HG03469 (cell line): ENCODE results near the gene TIMP2.
"Not testable (repeated sequence)": the region's sequence is repeated elsewhere in the genome, so short reads cannot be mapped to it uniquely, and the experiment has no call there.

Experiments used
- ATAC-seq: cut with Tn5 transposase; IDR thresholded peaks from one replicate; pipeline ENCODE4 v1.9.1; 2021; ENCODE audit warnings: mild to moderate bottlenecking, moderate library complexity, moderate number of reproducible peaks; ENCODE audit not compliant: unreplicated experiment

Gene TIMP2

DNA sequence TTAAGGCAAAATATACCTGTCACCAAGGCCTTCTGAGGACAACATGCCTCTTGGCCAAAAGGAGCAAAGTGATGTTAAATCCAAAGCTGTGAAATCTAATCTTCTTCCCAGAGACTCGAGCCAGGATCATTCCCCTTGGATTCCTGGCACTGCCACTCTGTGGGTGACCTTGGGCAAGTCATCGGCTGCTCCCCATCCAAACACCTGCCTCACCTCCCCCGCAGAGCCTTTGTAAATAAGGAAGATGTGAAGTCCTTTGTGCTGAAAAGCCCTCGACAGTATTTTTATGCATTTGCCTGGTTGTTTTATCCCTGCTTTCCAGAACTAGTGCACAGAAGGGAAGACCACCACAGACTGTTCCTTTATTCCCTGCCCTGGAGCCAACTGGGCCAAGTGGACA is 16.8 kb downstream of the TIMP2 start:
- ATAC-seq: no peak

DNA sequence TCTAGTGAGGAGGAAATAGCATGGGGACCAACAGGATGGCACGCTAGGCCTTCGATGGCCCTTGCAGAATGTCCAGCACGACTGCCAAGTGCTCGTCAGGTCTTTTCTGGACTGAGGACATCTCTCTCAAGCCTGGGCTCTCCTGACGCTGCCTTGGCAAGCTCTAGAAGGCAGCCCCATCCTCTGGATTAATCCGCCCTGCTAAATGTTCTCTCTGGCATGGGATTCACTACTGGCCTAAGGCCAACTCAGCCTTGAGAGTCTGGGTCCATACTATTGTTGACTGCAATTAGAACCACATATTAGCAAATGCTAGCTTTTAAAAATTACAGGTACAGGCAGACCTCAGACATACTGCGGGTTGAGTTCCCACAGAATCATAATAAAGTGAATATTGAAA is 19.6 kb downstream of the TIMP2 start:
- no peak for ATAC-seq

DNA sequence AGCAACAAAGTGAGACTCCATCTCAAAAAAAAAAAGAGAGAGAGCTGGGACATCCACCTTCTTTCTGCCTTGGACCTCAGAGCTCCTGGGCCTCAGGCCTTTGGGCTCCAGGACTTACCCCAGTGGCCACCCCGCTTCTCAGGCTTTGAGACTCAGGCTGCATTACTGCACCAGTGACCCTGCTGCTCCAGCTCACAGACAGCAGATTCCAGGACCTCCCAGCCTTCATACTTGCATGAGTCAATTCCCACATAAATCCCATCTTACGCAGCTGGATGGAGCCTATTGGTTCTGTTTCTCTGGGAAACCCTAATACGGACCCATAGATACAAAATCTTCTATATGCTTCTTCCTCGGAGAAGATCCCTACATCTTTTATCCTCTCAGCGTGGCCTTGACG is 20.1 kb downstream of the TIMP2 start:
- ATAC-seq: no peak

DNA sequence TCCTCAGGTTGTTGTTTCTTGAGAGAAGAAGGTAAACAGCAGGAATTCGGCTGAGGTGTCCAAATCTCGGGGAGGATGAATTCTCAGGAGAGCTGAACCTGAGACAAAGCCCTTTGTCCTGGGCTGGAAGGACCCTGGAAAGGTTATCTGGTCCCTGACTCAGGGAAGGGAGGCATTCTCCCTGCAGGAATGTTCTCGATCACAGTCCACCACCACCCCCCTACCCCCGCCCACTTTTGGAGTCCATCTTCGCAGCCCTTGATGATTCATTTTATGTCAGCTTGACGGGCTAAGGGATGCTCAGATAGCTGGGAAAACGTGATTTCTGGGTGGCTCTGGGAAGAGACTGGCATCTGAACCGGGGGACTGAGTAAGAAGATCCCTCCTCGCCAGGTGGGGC is 20.8 kb downstream of the TIMP2 start:
- no peak for ATAC-seq

DNA sequence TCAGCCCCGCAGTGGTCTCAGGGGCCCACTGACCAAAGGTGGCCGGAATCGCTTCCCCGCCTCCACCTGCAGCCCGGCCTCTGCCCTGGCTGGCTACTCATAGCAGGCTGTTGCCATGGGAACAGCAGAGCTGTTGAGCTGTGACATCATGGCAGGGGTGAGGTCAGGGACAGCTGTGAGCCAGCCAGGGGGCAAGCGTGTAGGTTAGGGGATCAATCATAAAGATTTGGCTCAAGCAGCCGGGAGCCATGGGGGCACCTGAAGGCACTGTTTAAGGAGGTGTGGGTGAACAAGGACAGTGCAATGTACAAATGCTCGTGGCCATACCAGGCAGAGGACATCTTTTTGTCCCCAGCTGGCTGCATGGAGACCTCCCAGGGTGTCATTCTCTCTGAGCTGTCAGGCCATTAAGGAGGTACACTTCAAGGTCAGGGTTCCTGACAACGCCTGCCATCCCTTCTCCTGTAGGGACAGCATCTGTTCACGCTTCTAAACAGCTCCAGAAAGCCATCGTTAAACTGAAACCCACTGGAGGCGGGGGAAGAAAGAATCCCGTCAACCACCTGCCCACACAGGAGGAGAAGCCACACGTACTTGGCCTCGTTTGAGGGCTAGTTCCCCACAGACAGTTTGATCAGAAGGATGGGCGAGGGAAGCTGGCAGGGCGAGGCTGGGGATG is 21.9 kb downstream of the TIMP2 start, which contains the start of gene CEP295NL:
TSS of gene CEP295NL (minus strand) at position 101 of the 679 bp plus-strand sequence. CDS start 1,373 bp downstream, outside the sequence.
- ATAC-seq: no peak

DNA sequence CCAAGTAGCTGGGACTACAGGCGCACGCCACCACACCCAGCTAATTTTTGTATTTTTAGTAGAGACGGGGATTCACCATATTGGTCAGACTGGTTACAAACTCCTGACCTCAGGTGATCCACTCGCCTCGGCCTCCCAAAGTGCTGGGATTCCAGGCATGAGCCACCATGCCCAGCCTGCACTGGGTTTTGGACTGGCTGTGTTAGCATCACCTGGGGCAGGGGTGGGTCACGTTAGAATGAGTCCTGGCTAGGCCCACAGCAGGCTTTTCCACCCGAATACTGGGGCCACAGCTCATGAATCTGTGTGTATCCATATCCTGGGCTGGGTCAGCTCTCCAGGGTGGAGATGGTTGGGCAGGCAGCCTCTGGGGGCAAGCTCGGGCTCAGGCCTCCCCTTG is 23.0 kb downstream of the TIMP2 start:
- not testable (repeated sequence) for ATAC-seq

DNA sequence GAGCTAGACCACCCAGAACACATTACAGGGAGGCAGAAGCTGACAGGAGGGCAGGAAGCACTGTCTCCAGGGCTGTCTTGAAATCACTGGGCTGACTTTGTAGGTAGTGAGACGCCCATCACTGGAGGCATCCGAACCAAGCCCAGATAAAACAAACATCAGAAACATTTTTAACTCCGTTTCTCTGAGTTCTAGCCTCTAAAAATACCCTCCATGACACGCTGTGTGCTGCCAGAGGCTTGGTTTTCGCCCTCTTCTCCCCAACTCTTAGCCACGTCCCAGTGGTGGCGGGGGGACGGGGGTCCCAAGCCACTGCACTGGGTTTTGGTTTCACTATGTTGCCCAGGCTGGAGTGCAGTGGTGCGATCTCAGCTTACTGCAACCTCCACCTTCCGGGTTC is 23.4 kb downstream of the TIMP2 start:
- no peak for ATAC-seq

DNA sequence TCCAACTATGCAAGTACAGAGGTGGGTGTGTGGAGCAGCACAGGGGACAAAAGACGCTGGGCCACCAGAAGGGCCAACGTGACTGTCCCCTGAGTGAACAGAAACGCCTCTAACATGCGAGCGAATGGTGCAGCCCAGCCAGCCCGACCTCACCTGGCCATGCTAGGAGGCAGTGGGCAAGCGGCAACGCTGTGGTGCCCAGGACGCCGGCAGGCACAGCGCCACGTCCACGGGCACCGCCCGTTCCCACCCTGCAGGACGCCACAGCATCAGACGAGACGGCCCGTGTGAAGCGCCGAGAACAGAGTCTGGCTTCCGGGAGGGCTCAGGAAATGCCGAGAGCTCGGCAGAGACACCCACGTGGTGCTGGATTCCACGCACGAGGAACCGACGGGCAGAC is 24.4 kb downstream of the TIMP2 start:
- ATAC-seq: no peak

DNA sequence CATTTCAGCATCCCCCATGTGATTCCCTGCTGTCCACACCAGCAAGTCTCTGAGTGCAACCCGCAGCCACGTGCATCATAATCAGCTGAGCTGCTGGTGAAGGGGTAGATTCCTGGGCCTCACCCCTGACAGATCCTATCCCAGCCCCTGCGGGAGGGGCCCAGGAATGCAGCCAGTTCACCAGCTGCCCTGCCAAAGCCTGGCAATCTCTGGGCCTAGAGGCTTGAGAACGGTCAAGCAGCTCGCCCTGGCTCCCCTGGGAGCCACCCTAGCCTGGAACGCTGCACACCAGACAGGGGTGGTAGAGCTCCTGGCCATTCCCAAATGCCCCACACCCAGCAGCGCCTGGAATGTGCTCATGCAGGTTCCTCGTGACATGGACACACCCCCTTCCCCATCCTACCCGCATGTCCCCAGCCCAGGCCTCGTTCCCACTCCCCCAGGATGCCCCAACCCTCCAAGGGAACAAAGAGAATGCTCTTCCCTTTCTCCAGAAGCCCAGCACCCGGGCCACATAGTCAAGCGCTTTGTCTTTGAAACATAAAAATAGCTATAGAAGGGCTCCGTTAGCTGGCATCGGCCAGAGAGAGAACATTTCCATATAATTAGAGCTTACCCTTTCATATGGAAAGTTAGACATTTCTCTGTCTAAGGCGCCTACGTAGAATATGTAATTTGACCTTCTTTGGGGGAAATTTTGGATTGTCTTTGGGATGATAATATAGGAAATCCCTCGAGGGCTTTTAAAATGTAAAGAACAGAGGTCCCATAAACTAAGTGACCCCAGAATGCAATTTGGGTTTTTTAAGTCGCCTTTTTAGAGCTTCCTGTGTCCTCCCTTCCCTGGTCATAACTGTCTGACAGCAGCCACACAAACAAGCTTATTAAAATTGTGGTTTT is 25.6 kb downstream of the TIMP2 start:
- no peak for ATAC-seq

DNA sequence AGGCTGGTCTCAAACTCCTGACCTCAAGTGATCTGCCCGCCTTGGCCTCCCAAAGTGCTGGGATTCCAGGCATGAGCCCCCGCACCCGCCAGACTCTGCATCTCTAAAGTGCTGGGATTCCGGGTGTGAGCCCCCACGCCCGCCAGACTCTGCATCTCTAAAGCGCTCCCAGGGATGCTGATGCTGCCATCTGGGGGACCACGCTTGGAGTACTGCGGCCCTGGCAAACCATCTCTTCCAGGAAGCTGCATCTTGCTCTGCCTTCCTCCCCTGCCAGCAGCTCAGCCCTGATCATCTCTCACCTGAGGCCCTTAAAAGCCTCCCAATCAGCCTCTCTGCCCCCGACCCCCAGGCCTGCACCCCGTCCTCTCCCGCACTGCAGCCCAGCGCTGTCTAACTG is 26.2 kb downstream of the TIMP2 start:
- no peak for ATAC-seq

DNA sequence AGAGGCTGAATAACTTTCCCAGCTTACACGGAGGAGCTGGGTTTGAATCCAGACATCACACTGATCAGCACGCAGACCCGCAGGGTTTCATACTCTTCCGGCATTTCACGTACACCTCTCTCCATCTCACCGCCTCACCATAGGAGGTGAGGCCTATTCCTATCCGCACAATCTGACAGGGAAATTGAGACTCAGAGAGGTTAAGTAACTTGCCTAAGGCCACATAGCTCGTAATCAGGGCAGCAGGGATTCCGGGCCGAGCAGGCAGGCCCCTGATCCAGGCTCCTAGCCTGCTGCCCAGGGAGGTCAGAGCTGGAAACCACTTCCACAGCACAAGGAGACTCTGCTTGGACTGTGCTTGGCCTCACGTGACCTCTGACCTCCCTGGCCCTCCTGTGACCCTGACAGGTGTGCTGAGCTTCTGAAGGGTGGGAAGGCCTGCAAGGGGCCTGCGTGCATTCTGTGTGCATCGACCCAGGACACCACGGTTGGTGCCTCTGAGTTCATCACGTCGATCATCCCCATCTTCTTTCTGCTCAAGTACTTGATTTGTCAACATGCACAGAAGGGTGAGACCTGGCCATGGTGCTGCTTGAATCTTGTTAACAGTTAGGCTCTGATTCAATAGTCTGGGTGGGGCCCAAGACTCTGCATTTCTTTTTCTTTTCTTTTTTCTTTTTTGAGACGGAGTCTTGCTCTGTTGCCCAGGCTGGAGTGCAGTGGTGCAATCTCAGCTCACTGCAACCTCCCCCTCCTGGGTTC is 26.9 kb downstream of the TIMP2 start:
- no peak for ATAC-seq

DNA sequence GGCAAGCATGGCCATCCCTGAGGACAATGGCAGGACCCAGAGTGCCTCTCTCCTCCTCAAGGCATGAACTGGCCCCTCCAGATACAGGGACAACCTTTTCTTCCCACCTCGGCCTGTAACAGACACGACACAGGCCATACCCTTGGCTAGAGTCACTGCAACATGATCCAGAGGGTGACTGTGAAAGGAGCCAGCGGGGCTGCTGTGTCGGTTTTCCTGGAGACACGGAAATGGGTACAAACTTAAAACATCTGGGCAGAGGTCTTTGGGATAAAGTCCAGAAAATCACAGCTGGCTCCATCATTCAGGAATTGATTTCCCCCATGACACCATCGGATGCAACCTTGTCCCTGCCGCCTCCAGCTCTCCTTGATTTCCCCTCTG is 27.5 kb downstream of the TIMP2 start:
- ATAC-seq: no peak

DNA sequence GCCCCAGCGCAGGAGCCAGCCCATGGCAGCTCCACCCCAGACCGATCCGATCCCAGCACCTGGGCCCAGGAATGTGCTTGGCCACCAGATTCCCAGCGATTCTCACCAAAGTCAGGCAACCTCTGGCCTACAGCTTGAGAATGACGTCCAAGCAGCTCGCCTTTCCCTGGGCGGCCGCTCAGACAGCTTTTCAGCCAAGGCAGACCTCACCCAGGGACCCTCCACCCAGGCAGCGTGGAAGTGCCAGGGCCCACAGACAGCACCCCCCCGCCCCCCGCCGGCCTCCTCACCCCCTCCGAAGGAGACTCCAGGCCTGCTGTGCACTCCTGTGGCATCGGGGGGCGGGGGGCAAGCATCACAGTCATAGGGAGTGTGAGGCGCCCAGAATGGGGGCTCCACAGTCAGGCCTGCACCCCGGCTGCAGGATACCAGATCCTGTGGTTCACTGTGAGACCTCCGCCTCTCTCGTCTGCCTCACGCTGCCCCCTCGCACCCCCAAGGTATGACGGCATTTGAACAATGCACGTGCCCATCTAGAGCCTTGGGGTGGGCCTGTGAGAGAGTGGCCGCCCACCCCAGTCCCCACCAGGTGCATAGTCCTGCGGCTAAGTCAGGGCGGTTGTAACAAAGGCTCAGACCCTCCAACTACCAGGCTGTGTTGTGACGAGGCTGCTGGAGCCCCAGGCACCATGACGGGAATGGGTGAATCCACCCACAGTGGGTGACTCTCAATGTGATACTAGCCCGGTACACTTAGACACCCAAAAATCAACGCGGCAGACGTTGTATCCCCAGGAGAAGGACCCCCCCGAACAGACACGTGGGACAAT is 28.1 kb downstream of the TIMP2 start:
- no peak for ATAC-seq

DNA sequence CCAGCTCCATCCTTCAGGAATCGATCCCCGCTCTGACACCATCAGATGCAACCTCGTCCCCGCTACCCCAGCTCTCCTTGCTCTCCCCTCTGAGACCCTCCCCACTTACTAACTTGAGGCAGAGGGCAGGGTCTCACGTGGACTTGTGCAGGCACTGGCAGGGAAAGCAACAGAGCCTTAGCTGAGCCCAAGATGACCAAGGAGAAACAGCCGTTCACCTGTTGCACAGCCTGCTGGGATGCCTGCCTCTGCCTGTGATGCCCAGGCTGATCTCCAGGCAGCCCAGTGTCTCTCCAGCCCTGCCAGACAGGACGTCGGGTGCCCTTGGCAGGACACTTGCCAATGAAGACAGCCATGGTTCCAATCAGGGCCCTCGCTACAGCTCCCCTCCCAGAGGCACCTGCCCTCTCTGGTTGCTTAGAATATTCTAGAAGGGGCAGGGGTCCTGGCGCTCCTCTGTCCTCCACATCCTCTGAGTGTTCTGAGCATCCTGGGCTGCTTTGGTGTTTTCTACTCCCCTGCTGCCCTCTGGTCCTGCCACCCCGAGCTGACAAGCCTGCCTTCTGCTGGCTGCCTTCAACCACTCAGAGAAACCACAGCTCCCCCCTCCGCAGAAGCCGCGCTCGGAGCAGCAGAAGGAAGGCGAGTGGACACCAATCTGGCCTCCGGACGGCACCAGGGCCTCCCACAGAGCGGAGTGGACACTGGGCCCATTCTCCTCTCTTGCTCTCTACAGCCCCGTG is 28.9 kb downstream of the TIMP2 start:
- ATAC-seq: no peak

DNA sequence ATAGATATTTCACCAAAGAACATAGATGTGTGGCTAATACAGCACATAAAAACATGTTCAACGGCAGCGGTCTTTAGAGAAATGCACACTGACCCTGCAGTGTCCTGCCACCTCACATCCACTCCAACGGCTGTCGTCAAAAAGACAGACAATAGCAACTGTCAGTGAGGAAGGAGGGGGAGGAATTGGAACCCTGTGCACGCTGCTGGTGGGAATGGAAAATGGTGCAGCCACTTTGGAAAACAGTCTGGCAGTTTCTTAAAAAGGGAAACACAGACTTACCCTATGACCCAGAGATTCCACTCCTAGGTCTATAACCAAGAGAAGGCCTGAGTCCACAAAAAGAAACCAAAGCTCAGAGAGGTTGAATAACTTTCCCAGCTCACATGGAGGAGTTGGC is 29.9 kb downstream of the TIMP2 start:
- ATAC-seq: no peak

DNA sequence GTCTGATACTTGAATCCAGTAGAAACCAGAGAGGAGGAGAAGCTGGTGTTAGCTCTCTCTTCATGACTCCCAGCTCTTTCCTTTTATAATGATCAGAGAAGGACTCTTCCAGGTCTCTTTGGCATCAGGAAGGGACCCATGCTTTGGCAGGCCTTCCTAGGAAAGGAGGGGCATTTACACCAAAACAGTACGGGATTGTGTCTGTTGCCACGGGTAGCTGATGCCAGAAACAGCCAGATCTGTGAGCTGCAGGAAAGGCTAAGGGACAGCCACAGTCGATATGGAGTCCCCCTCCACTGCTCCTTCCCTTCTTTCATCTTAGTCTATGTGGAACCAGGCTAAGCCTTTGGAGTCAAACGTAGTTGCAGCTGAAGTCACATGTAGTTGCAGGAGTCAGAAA is 31.5 kb downstream of the TIMP2 start:
- no peak for ATAC-seq

DNA sequence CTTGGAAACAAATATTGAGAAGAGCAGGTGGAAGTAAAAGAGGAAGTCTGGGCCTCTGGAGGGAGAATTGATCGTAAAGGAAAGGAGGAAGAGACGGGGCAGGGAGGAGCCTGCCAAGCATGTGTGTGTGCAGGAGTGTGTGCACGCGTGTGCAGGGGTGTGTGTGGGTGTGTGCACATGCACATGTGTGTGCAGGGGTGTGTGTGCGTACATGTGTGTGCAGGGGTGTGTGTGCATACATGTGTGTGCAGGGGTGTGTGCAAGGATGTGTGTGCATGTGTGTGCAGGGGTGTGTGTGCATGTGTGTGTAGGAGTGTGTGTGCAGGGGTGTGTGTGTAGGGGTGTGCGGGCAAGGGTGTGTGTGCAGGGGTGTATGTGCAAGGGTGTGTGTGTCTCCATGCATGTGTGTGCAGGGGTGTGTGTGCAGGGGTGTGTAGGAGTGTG is 32.2 kb downstream of the TIMP2 start:
- ATAC-seq: no peak

DNA sequence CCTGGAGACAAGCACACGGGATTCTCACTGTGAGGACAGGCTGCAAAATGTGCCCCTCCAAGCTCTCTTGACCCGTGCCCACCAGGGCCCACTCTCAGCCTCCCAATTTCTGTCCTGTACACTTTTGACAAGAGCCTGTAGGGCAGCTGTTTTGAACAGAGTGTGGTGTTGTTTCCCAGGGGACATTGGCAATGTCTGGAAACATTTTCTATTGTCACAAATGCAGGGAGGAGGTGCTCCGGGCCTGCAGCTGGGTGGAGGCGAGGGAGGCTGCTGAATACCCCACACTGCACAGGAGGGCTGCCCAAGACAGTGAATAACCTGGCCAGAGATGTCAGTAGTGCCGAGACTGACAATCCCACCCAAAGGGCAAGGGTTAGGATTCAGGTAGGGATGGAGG is 32.7 kb downstream of the TIMP2 start:
- no peak for ATAC-seq

DNA sequence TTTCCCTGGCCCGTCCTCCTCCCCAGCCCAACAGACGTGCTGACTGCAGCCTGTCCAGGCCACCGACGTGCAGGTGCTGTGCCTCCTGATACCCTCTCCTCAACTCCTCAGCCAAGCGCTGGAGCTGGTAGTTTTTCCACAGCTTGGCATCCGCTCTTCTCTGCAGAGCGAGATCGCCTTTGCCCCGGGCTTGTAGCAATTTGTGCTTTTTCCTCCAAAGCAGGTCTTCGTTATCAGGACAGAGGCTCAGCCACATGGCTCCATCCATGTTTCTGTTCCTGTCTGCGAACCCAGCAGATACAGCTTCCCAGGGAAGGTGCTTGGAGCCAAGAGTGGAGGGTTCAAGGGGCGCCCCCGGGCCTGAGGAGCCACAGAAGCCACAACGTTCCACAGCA is 33.1 kb downstream of the TIMP2 start:
- no peak for ATAC-seq
